Peyer's patch (tissue), 4 donors: ENCODE data around the gene MC5R. TPM values are rescaled to one million over a fixed set of nuclear protein-coding genes. Genes with fewer than 3 reads are reported as not detected.
"Not testable (repeated sequence)": the region's sequence is repeated elsewhere in the genome, so short reads cannot be mapped to it uniquely, and the experiment has no call there.

Source experiments
- DNase-seq, 3 donors: peaks; one replicate each; pipeline ENCODE4 v3.0.0-alpha.2; 2017 to 2019
- H3K27ac ChIP-seq, 4 donors: fragments of 200-600 bp; sonication (generic); one replicate each; pipeline ENCODE4 v1.5.1; 2016 to 2019
- H3K27me3 ChIP-seq, 2 donors: fragments of 200-600 bp; sonication (generic); one replicate each; pipeline ENCODE4 v1.5.1; 2019
- H3K36me3 ChIP-seq, 3 donors: fragments of 200-600 bp; sonication (generic); one replicate each; pipeline ENCODE4 v1.5.1; 2016 to 2019
- H3K4me1 ChIP-seq, 4 donors: fragments of 200-600 bp; sonication (generic); one replicate each; pipeline ENCODE4 v1.5.1; 2016 to 2019
- H3K4me3 ChIP-seq, 4 donors: fragments of 200-600 bp; sonication (generic); 1 replicate in 3 of 4; 2 replicates in 1 of 4; pipeline ENCODE4 v1.5.1; 2016 to 2019; ENCODE audit warnings: mild to moderate bottlenecking in 1 of 4
- H3K9me3 ChIP-seq, 4 donors: fragments of 200-600 bp; sonication (generic); one replicate each; pipeline ENCODE4 v1.5.1; 2016 to 2019; ENCODE audit warnings: mild to moderate bottlenecking in 1 of 4
- CTCF ChIP-seq, 6 experiments: fragments of 450-650 bp in 4 of 6; fragments of 200-600 bp in 2 of 6; sonication (generic) in 1 of 6; IDR thresholded peaks; one replicate each; pipeline ENCODE4 v1.5.1; 2017 to 2019; ENCODE audit warnings: antibody characterized with exemption in 6 of 6, mild to moderate bottlenecking in 3 of 6, moderate library complexity in 1 of 6
- POLR2A ChIP-seq, 2 donors: fragments of 450-650 bp; IDR thresholded peaks; one replicate each; pipeline ENCODE4 v1.5.1; 2017; ENCODE audit warnings: antibody characterized with exemption in 2 of 2, mild to moderate bottlenecking in 2 of 2, moderate library complexity in 2 of 2
- total RNA-seq, 4 donors: library from RNA; depleted of rRNA; stranded (reverse); fragments of >200 nt; gene quantifications; one replicate each; pipeline ENCODE4 v1.1.0, GENCODE V29; 2016

The MC5R gene
- total RNA-seq, 4 donors from 2014 or later, result not detected

DNA sequence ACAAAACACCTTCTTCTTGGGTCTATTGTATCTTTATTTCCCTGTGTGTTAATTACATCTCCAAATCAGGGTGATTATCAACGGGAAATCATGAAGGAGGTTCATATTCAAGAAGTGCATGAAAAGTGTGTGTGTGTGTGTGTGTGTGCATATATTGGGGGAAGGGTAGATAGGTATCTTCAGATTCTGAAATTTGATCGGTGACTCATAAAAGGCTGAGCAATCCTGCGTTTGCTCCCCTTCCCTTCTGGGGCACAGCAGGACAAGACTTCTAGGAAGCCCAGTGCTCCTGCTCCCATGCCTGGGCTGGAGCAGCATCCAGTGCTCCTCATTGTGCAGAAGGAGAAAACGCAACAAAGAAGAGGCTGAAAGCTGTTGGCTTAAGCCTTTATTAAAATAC is 25.8 kb downstream of the MC5R start:
- Histone ChIP-seq H3K4me3 (no peak overlapping the region), H3K36me3 (no peaks in the 10 kb centered on the region), H3K27ac (no peak overlapping the region), H3K27me3 (no peaks in the 10 kb centered on the region), H3K9me3 (peaks cover 0 to 6% (median 0%) of the 10 kb centered on the region in 4 donors), H3K4me1 (no peaks in the 10 kb centered on the region)
- DNase-seq, result no peak
- no peak for TF ChIP-seq CTCF (IDR thresholded peaks at IDR 0.05)
- no peak for TF ChIP-seq POLR2A (IDR thresholded peaks at IDR 0.05)

DNA sequence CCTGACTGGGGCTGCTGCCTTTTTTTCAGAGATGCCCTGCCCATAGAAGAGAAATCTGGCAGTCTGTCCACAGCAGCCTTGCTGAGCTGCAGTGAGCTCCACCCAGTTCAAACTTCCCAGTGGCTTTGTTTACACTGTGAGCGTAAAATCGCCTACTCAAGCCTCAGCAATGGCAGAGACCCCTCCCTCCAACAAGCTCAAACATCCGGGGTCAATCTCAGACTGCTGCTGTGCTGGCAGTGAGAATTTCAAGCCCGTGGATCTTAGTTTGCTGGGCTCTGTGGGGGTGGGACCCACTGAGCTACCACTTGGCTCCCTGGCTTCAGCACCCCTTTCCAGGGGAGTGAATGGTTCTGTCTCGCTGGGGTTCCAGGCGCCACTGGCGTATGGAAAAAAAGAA is 38.9 kb downstream of the MC5R start:
- not testable (repeated sequence) for H3K4me3 ChIP-seq, H3K9me3 ChIP-seq

DNA sequence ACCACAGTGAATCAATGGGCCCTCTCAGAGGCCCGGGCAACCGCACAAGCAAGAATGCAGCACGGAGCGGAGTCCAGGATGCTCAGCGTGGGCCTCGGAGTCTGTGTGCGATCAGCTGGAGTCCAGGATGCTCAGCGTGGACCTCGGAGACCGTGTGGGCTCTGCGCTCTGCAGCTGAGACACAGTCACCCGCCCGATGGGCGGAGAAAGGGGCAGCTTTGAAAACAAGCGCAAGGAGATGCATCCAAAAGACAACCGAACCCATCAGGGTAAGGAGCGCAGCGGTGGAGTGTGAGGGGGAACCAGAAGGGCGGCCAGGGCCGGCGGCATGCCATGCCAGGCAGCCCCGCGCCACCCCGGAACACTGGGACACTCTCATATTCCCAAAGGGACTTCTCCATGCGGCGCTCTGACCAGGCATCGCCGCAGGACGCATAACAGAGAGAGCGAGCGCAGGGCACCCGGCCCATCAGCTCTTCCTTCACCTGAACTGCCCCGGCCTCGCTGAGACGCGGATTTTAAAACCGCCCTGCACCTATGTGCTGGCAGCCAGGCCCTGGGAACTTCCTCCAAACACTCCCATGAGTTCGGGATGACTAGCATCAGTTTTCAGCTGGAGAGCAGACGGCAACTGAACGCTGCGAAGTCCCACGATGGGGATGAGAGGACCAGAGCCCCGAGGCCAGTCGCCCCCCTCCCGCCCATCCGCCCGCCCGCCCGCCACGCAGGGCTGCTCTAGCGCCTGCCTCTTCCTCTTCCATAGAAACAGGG is 44.7 kb downstream of the MC5R start:
- peaks cover 0 to 3% of the 10 kb centered on the region in 2 donors for H3K27me3 ChIP-seq
- no peaks in the 10 kb centered on the region for H3K4me1 ChIP-seq
- H3K36me3 ChIP-seq, result no peaks in the 10 kb centered on the region
- H3K9me3 ChIP-seq, result no peaks in the 10 kb centered on the region
- no peak overlapping the region for H3K27ac ChIP-seq
- H3K4me3 ChIP-seq, result no peak overlapping the region
- no peak for TF ChIP-seq CTCF (IDR thresholded peaks at IDR 0.05)
- TF ChIP-seq POLR2A (IDR thresholded peaks at IDR 0.05), result no peak
- DNase-seq, result no peak

More for the DNA sequence above, 38.9 kb downstream of the MC5R start:
- not testable (repeated sequence) for H3K36me3 ChIP-seq, H3K4me1 ChIP-seq, DNase-seq, H3K27ac ChIP-seq, H3K27me3 ChIP-seq

DNA sequence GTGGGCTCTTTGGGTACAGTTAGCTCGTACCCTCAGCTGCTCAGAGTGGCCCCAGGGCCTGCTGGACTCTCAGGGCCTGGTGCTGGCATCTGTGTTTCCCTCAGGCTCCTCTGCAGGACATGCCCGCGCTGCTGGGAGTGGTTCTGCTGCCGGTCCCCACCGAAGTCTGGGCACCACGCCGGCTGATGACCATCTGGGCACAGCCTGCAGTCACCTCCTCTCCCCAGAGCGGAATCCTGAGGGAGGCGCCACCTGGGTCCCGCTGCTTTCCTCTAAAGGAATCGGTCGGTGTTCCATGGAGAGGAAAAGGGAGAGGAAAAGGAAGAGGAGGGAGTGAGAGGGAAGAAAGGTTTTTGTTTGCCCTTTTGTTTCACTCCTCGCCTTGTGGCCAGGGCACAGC is 47.8 kb downstream of the MC5R start:
- Histone ChIP-seq H3K27ac (no peak overlapping the region), H3K4me1 (no peaks in the 10 kb centered on the region), H3K4me3 (no peak overlapping the region), H3K9me3 (no peaks in the 10 kb centered on the region), H3K27me3 (peaks cover 0 to 3% of the 10 kb centered on the region in 2 donors), H3K36me3 (no peaks in the 10 kb centered on the region)
- no peak for DNase-seq
- TF ChIP-seq CTCF (IDR thresholded peaks at IDR 0.05) (no peak), POLR2A (IDR thresholded peaks at IDR 0.05) (no peak)

GRCh38 chr18:13872373-13872772 is 48.4 kb downstream of the MC5R start:
- Histone ChIP-seq H3K27me3 (peaks cover 0 to 3% of the 10 kb centered on the region in 2 donors), H3K4me3 (no peak overlapping the region), H3K4me1 (no peaks in the 10 kb centered on the region), H3K27ac (no peak overlapping the region), H3K36me3 (no peaks in the 10 kb centered on the region), H3K9me3 (no peaks in the 10 kb centered on the region)
- TF ChIP-seq POLR2A (IDR thresholded peaks at IDR 0.05), result no peak
- no peak for TF ChIP-seq CTCF (IDR thresholded peaks at IDR 0.05)
- DNase-seq, result no peak

DNA sequence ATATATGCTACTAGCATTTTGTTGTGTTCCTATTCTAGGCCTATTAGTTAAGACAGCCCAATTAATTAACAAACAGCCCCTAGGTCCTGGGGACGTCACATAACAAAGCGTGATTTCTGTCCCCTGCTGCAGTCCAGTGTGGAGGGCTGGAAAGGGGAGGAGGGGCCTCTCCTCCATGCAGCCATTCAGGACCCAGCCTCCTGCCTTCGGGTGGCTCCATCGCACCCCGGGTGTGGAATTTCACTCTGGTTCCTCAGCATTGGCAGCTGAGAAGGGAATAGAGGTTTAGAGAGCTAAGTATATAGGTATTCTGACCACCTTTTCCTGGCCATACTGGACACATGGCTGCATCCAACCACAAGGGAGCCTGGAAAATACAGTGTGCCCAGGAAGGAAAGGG is 49.0 kb downstream of the MC5R start:
- TF ChIP-seq CTCF (IDR thresholded peaks at IDR 0.05) (no peak), POLR2A (IDR thresholded peaks at IDR 0.05) (no peak)
- Histone ChIP-seq H3K9me3 (no peaks in the 10 kb centered on the region), H3K4me1 (no peaks in the 10 kb centered on the region), H3K27ac (no peak overlapping the region), H3K36me3 (no peaks in the 10 kb centered on the region), H3K4me3 (no peak overlapping the region), H3K27me3 (peaks cover 0 to 3% of the 10 kb centered on the region in 2 donors)
- no peak for DNase-seq
